ENCODE results near the gene PILRA.
"Not testable (repeated sequence)": the region's sequence is repeated elsewhere in the genome, so short reads cannot be mapped to it uniquely, and the experiment has no call there.

The PILRA gene

DNA sequence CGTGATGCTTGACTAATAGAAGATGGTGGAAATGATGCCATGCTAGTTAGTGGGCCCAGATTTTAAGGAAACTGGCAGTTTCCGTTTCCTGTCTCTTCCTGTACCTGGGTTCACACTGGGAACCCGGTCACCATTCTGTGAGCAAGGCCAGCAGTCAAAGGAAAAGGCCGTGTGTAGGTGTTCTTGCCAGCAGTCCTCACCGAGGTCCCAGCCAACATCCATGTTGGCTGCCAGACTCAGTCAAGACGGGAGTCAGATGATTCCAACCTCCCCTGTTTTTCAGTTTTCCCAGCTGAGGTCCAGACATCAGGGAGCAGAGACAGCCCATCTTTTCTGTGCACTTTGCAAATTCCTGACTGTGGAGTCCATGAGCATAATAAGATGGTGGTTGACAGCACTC lies 30.5 kb upstream of the PILRA start:
- no peak overlapping the region for H3K27ac ChIP-seq (replicated peaks)
- TF ChIP-seq SPI1 (IDR thresholded peaks at IDR 0.05; ENCODE audit: borderline replicate concordance, low read depth) (no peak), GABPA (IDR thresholded peaks at IDR 0.05; ENCODE audit: low read depth) (no peak), REST (IDR thresholded peaks at IDR 0.05; ENCODE audit: insufficient replicate concordance, low read depth) (no peak), POLR2AphosphoS5 (IDR thresholded peaks at IDR 0.05; ENCODE audit: low read depth) (no peak)
- DNase-seq (ENCODE audit: low read depth in 1 of 2, low spot score in 1 of 2): no peak
- H3K27me3 ChIP-seq (ENCODE audit: insufficient read depth, poor library complexity, severe bottlenecking): no peaks in the 10 kb centered on the region
- H3K4me3 ChIP-seq (replicated peaks; ENCODE audit: insufficient read depth, low read length): no peak overlapping the region

DNA sequence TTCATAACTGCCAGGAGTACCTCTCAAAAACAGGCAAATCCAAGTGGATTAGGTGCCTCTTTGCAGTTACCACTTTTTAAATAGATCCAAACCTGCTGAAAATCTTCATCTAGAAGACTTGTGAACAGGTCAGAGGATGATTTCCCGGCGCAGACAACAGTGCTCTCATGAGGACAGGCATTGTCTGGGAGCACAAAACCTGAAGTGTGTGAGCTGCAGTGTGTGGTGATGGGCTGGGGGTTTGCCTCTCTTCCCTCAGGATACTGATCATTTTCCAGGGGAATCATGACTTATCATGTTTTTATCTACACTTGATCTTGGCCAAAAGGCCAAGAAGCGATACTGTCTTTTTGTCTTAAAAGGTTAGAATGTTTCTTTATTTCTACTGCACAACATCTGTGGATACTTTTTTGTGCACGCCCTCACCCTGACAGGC lies 29.1 kb upstream of the PILRA start:
- not testable (repeated sequence) for H3K27me3 ChIP-seq (ENCODE audit: insufficient read depth, poor library complexity, severe bottlenecking); H3K27ac ChIP-seq (replicated peaks); H3K4me3 ChIP-seq (replicated peaks; ENCODE audit: insufficient read depth, low read length); DNase-seq (ENCODE audit: low read depth in 1 of 2, low spot score in 1 of 2)

GRCh38 chr7:100344560-100345287 lies 28.6 kb upstream of the PILRA start:
- not testable (repeated sequence) for H3K4me3 ChIP-seq (replicated peaks; ENCODE audit: insufficient read depth, low read length); H3K27ac ChIP-seq (replicated peaks); H3K27me3 ChIP-seq (ENCODE audit: insufficient read depth, poor library complexity, severe bottlenecking)
- DNase-seq (ENCODE audit: low read depth in 1 of 2, low spot score in 1 of 2): peak in 1 of 2 experiments; percentile 57
- TF ChIP-seq POLR2AphosphoS5 (IDR thresholded peaks at IDR 0.05; ENCODE audit: low read depth): 0 out of 2 replicates have a peak, but pooled peaks have one; percentile 14

GRCh38 chr7:100345288-100345672 lies 28.0 kb upstream of the PILRA start:
- DNase-seq (ENCODE audit: low read depth in 1 of 2, low spot score in 1 of 2): peak in 1 of 2 experiments; percentile 77
- not testable (repeated sequence) for H3K4me3 ChIP-seq (replicated peaks; ENCODE audit: insufficient read depth, low read length); H3K27ac ChIP-seq (replicated peaks); H3K27me3 ChIP-seq (ENCODE audit: insufficient read depth, poor library complexity, severe bottlenecking)

DNA sequence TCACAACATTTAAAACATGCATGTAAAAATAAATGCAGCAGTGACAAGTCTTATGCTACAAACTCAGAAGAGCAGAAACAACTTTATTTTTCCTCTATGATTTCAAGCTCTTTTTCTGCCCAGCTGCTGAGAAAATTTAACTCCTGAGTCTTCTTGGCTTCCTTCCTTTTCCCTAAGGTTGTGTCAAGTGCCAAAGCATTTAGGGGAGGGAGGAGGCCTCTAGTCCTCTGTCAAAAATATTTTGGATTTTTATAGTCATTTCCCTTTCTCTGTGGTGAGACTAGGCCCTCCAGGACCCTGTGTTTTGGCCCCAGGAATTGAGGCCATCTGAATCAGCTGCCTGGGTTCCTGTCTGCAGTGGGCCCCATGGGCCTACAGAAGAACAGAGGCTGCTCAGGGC lies 26.4 kb upstream of the PILRA start:
- Histone ChIP-seq H3K4me3 (replicated peaks; ENCODE audit: insufficient read depth, low read length) (no peak overlapping the region), H3K27ac (replicated peaks) (no peak overlapping the region), H3K27me3 (ENCODE audit: insufficient read depth, poor library complexity, severe bottlenecking) (no peaks in the 10 kb centered on the region)
- TF ChIP-seq GABPA (IDR thresholded peaks at IDR 0.05; ENCODE audit: low read depth): no peak
- DNase-seq (ENCODE audit: low read depth in 1 of 2, low spot score in 1 of 2): no peak

GRCh38 chr7:100348805-100349204 lies 24.5 kb upstream of the PILRA start:
- H3K4me3 ChIP-seq (replicated peaks; ENCODE audit: insufficient read depth, low read length): no peak overlapping the region
- H3K27ac ChIP-seq (replicated peaks): no peak overlapping the region
- no peak for DNase-seq (ENCODE audit: low read depth in 1 of 2, low spot score in 1 of 2)
- H3K27me3 ChIP-seq (ENCODE audit: insufficient read depth, poor library complexity, severe bottlenecking): no peaks in the 10 kb centered on the region
- no peak for TF ChIP-seq SPI1 (IDR thresholded peaks at IDR 0.05; ENCODE audit: borderline replicate concordance, low read depth)
- no peak for TF ChIP-seq GABPA (IDR thresholded peaks at IDR 0.05; ENCODE audit: low read depth)

DNA sequence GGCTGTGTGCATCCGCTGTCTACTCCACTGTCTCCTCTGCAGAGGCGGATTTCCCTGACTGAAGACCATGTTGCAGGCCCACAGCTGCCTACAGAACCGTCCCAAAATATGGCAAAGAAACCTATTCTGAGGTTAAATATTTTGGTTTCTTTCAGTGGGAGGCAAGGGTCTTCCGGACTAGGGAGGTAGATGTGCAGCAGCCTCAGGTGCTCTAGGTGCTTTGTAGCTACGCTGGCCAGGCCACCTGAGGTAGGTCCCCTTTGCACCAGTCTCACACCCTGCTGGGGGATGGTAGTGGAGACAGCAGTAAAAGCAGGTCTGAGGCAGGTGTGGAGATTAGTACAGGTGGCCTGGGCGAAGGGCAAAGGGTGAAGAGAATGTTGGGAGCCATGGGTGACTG lies 23.5 kb upstream of the PILRA start:
- Histone ChIP-seq H3K4me3 (replicated peaks; ENCODE audit: insufficient read depth, low read length) (no peak overlapping the region), H3K27me3 (ENCODE audit: insufficient read depth, poor library complexity, severe bottlenecking) (no peaks in the 10 kb centered on the region), H3K27ac (replicated peaks) (no peak overlapping the region)
- TF ChIP-seq REST (IDR thresholded peaks at IDR 0.05; ENCODE audit: insufficient replicate concordance, low read depth) (no peak), SPI1 (IDR thresholded peaks at IDR 0.05; ENCODE audit: borderline replicate concordance, low read depth) (no peak), GABPA (IDR thresholded peaks at IDR 0.05; ENCODE audit: low read depth) (no peak), POLR2AphosphoS5 (IDR thresholded peaks at IDR 0.05; ENCODE audit: low read depth) (no peak; the same call in 1 of the 2 replicates)
- TF ChIP-seq, protein P1, sequence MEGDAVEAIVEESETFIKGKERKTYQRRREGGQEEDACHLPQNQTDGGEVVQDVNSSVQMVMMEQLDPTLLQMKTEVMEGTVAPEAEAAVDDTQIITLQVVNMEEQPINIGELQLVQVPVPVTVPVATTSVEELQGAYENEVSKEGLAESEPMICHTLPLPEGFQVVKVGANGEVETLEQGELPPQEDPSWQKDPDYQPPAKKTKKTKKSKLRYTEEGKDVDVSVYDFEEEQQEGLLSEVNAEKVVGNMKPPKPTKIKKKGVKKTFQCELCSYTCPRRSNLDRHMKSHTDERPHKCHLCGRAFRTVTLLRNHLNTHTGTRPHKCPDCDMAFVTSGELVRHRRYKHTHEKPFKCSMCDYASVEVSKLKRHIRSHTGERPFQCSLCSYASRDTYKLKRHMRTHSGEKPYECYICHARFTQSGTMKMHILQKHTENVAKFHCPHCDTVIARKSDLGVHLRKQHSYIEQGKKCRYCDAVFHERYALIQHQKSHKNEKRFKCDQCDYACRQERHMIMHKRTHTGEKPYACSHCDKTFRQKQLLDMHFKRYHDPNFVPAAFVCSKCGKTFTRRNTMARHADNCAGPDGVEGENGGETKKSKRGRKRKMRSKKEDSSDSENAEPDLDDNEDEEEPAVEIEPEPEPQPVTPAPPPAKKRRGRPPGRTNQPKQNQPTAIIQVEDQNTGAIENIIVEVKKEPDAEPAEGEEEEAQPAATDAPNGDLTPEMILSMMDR (IDR thresholded peaks at IDR 0.05; ENCODE audit: insufficient read depth, low read length): no peak
- DNase-seq (ENCODE audit: low read depth in 1 of 2, low spot score in 1 of 2): no peak
